ENCODE data around the gene SPRED2. TPM values are rescaled to one million over a fixed set of nuclear protein-coding genes. Genes with fewer than 3 reads are reported as not detected.

Gene SPRED2
- total RNA-seq, 1 donor = 9.5 TPM

- H3K4me3 ChIP-seq (ENCODE audit: low read depth, low read length) = no peak overlapping the region
- no peak for DNase-seq (ENCODE audit: low read depth)
- TF ChIP-seq CTCF (IDR thresholded peaks at IDR 0.05; ENCODE audit: insufficient read depth, low read depth, low read length) = no peak
Measured at GRCh38 chr2:65334714-65335113, 97.7 kb downstream of the SPRED2 start.

GRCh38 chr2:65331336-65332025, 100.9 kb downstream of the SPRED2 start:
- TF ChIP-seq CTCF (IDR thresholded peaks at IDR 0.05; ENCODE audit: insufficient read depth, low read depth, low read length) = no peak
- H3K4me3 ChIP-seq (ENCODE audit: low read depth, low read length) = no peak overlapping the region
- peak; percentile 76 for DNase-seq (ENCODE audit: low read depth)

DNA sequence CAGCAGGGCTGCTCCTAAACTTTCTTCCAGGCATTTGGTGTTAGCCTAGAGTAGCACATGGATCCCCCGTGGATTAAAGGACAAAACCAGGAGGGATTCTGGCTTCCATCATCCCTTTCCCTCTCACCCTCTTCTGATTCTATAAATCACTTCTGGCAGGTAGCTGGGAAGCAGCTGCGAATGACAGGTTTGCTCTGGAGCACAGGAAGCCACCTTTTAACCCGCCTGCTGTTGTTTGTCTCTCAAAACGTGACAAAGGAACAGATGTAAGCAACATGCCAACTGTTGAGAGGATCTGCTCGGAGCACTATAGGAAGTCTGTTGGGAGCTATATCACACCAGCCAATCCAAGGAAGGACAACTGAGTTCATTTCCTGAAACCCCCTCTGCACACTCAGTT, 102.9 kb downstream of the SPRED2 start:
- no peak overlapping the region for H3K4me3 ChIP-seq (ENCODE audit: low read depth, low read length)
- TF ChIP-seq CTCF (IDR thresholded peaks at IDR 0.05; ENCODE audit: insufficient read depth, low read depth, low read length) = no peak
- DNase-seq (ENCODE audit: low read depth) = no peak

DNA sequence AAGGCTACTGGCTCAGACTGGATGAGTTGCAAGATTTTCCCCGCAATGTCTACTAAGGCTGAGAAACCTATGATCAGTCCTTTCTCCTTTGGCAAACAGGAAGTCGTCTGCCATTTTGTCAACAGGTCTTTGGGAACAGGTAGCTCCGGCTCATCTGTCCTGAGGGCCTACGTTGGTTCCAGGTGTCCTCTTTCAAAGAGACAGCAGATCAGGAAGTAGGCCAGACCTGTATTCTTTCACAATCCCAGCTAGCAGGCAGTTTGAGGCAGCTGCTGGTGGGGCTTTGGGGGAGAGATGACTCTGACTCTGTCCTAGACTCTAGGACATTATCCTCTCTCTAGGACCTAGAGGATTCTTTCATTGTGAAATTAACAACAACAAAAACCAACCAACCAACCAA, 106.1 kb downstream of the SPRED2 start:
- TF ChIP-seq CTCF (IDR thresholded peaks at IDR 0.05; ENCODE audit: insufficient read depth, low read depth, low read length) = no peak
- no peak overlapping the region for H3K4me3 ChIP-seq (ENCODE audit: low read depth, low read length)
- no peak for DNase-seq (ENCODE audit: low read depth)

- no peak for DNase-seq (ENCODE audit: low read depth)
- H3K4me3 ChIP-seq (ENCODE audit: low read depth, low read length) = no peak overlapping the region
- no peak for TF ChIP-seq CTCF (IDR thresholded peaks at IDR 0.05; ENCODE audit: insufficient read depth, low read depth, low read length)
Measured at GRCh38 chr2:65325066-65325465, 107.3 kb downstream of the SPRED2 start.

DNA sequence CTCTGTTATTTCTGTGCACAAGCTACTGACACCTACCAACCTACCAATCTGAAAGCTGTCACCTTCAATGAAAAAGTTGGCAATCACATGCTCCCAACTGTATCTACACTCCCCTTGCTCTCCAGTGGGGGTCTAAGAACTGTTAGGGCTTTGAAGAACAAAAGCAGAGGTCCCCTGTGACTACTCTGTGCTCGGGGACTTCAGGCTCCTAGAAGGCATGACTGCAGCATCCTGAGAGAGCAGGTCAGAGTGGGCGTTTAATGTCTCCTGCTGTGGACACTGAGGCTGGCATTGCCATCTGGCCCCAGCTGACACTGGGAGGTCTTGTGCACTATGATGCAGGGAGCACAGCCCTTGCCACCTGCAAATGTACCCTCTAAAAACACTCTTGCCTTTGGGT, 111.5 kb downstream of the SPRED2 start:
- no peak for DNase-seq (ENCODE audit: low read depth)
- H3K4me3 ChIP-seq (ENCODE audit: low read depth, low read length) = no peak overlapping the region
- no peak for TF ChIP-seq CTCF (IDR thresholded peaks at IDR 0.05; ENCODE audit: insufficient read depth, low read depth, low read length)

Measured in fibroblast of villous mesenchyme (primary cell).